GM19240 (cell line): ENCODE results near the gene OTUD1.

Experiments used
- DNase-seq: peaks from one replicate; pipeline ENCODE4 v3.0.0; 2011; ENCODE audit warnings: low spot score; ENCODE audit not compliant: insufficient read length

OTUD1 gene

GRCh38 chr10:23419655-23420329 lies 19.1 kb upstream of the OTUD1 start:
- no peak for DNase-seq

- no peak for DNase-seq
Measured at GRCh38 chr10:23421397-23421796, 17.5 kb upstream of the OTUD1 start.

GRCh38 chr10:23422003-23422411 lies 16.9 kb upstream of the OTUD1 start:
- no peak for DNase-seq

- DNase-seq: no peak
Measured at GRCh38 chr10:23432166-23432565, 6.7 kb upstream of the OTUD1 start.

- DNase-seq: no peak
Measured at GRCh38 chr10:23432639-23433038, 6.2 kb upstream of the OTUD1 start.

- DNase-seq: no peak
Measured at GRCh38 chr10:23433701-23434100, 5.2 kb upstream of the OTUD1 start.

GRCh38 chr10:23435378-23435777 lies 3.5 kb upstream of the OTUD1 start:
- DNase-seq: no peak

- no peak for DNase-seq
Measured at GRCh38 chr10:23436983-23437382, 1.9 kb upstream of the OTUD1 start.

GRCh38 chr10:23437963-23438546 lies 820 bp upstream of the OTUD1 start:
- no peak for DNase-seq

- no peak for DNase-seq
Measured at GRCh38 chr10:23439452-23439960, 631 bp downstream of the OTUD1 start.

GRCh38 chr10:23439961-23440889 lies 1.4 kb downstream of the OTUD1 start:
- DNase-seq: peak; percentile 11

- no peak for DNase-seq
Measured at GRCh38 chr10:23441251-23441650, 2.4 kb downstream of the OTUD1 start.

- DNase-seq: no peak
Measured at GRCh38 chr10:23442936-23443335, 4.1 kb downstream of the OTUD1 start.

- DNase-seq: no peak
Measured at GRCh38 chr10:23445591-23445990, 6.7 kb downstream of the OTUD1 start.

- no peak for DNase-seq
Measured at GRCh38 chr10:23448323-23448722, 9.4 kb downstream of the OTUD1 start.

- DNase-seq: no peak
Measured at GRCh38 chr10:23448802-23449570, 10.1 kb downstream of the OTUD1 start.

- DNase-seq: no peak
Measured at GRCh38 chr10:23452033-23452655, 13.3 kb downstream of the OTUD1 start.

GRCh38 chr10:23453465-23453864 lies 14.6 kb downstream of the OTUD1 start:
- DNase-seq: no peak

GRCh38 chr10:23457632-23458417 lies 18.9 kb downstream of the OTUD1 start:
- no peak for DNase-seq

GRCh38 chr10:23459308-23459939 lies 20.5 kb downstream of the OTUD1 start:
- DNase-seq: no peak
